Neural cell (in vitro differentiated cells): ENCODE measurements around the gene ZCCHC13.

Experiments used
- EP300 ChIP-seq: fragments of 450-650 bp; conservative IDR thresholded peaks from 2 replicates; pipeline ENCODE4 v1.6.1; 2014; ENCODE audit warnings: antibody characterized with exemption, mild to moderate bottlenecking, moderate library complexity; ENCODE audit not compliant: poor library complexity, severe bottlenecking
- SMC3 ChIP-seq: fragments of 450-650 bp; conservative IDR thresholded peaks from 2 replicates; pipeline ENCODE4 v1.6.1; 2014; ENCODE audit warnings: antibody characterized with exemption, mild to moderate bottlenecking, moderate library complexity; ENCODE audit not compliant: poor library complexity
- TF ChIP-seq, protein P1 (sequence below): fragments of 450-650 bp; IDR thresholded peaks from 2 replicates; pipeline ENCODE4 v1.5.1; 2014; ENCODE audit warnings: antibody characterized with exemption, mild to moderate bottlenecking, moderate library complexity; ENCODE audit not compliant: poor library complexity, severe bottlenecking
- TF ChIP-seq, protein P2 (sequence below): IDR thresholded peaks from 2 replicates; pipeline ENCODE4 v1.6.1; 2012; ENCODE audit warnings: borderline replicate concordance

DNA sequence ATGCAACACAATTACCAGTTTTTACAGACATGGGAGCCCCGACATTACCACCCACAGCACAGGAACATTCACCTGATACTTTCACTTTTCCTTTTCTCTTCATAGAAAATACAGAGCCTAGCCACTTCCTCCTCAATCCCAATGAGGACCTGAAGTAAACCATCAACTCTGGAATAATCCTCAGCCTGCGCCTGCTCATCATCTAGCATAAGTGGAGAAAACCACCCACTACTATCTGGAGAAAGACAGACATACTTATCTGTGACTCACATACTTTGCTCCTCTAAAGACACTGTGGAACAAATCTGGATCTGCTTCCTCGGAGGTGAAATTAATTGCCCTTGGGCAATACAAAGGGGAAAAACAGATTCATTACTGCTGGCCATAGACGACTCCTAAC lies 47.8 kb downstream of the ZCCHC13 start:
- TF ChIP-seq, protein P1, sequence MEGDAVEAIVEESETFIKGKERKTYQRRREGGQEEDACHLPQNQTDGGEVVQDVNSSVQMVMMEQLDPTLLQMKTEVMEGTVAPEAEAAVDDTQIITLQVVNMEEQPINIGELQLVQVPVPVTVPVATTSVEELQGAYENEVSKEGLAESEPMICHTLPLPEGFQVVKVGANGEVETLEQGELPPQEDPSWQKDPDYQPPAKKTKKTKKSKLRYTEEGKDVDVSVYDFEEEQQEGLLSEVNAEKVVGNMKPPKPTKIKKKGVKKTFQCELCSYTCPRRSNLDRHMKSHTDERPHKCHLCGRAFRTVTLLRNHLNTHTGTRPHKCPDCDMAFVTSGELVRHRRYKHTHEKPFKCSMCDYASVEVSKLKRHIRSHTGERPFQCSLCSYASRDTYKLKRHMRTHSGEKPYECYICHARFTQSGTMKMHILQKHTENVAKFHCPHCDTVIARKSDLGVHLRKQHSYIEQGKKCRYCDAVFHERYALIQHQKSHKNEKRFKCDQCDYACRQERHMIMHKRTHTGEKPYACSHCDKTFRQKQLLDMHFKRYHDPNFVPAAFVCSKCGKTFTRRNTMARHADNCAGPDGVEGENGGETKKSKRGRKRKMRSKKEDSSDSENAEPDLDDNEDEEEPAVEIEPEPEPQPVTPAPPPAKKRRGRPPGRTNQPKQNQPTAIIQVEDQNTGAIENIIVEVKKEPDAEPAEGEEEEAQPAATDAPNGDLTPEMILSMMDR, result no peak
- TF ChIP-seq, protein P2, sequence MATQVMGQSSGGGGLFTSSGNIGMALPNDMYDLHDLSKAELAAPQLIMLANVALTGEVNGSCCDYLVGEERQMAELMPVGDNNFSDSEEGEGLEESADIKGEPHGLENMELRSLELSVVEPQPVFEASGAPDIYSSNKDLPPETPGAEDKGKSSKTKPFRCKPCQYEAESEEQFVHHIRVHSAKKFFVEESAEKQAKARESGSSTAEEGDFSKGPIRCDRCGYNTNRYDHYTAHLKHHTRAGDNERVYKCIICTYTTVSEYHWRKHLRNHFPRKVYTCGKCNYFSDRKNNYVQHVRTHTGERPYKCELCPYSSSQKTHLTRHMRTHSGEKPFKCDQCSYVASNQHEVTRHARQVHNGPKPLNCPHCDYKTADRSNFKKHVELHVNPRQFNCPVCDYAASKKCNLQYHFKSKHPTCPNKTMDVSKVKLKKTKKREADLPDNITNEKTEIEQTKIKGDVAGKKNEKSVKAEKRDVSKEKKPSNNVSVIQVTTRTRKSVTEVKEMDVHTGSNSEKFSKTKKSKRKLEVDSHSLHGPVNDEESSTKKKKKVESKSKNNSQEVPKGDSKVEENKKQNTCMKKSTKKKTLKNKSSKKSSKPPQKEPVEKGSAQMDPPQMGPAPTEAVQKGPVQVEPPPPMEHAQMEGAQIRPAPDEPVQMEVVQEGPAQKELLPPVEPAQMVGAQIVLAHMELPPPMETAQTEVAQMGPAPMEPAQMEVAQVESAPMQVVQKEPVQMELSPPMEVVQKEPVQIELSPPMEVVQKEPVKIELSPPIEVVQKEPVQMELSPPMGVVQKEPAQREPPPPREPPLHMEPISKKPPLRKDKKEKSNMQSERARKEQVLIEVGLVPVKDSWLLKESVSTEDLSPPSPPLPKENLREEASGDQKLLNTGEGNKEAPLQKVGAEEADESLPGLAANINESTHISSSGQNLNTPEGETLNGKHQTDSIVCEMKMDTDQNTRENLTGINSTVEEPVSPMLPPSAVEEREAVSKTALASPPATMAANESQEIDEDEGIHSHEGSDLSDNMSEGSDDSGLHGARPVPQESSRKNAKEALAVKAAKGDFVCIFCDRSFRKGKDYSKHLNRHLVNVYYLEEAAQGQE, result no peak
- TF ChIP-seq EP300 (no peak), SMC3 (no peak)
